Endodermal cell (in vitro differentiated cells): ENCODE data around the gene PINK1. TPM values are rescaled to one million over a fixed set of nuclear protein-coding genes. Genes with fewer than 3 reads are reported as not detected.

Source experiments
- DNase-seq: peaks from one replicate; pipeline ENCODE4 v3.0.0-alpha.2; 2017
- H3K27ac ChIP-seq: 2 replicates; pipeline ENCODE4 v1.5.1; 2013; ENCODE audit warnings: mild to moderate bottlenecking, low read depth, low read length, moderate library complexity
- H3K27me3 ChIP-seq: 2 replicates; pipeline ENCODE4 v1.6.1; 2013; ENCODE audit warnings: mild to moderate bottlenecking, low read length, moderate library complexity; ENCODE audit not compliant: insufficient read depth, control insufficient read depth, poor library complexity, severe bottlenecking
- H3K36me3 ChIP-seq: 2 replicates; pipeline ENCODE4 v1.7.0; 2013; ENCODE audit warnings: mild to moderate bottlenecking, low read length, moderate library complexity; ENCODE audit not compliant: control insufficient read depth, insufficient read depth
- H3K4me1 ChIP-seq: one replicate; pipeline ENCODE4 v1.7.0; 2013; ENCODE audit warnings: low read length; ENCODE audit not compliant: control insufficient read depth, insufficient read depth
- H3K4me3 ChIP-seq: 2 replicates; pipeline ENCODE4 v1.5.1; 2013; ENCODE audit warnings: mild to moderate bottlenecking, low read length, moderate library complexity
- H3K9ac ChIP-seq: 2 replicates; pipeline ENCODE4 v1.6.1; 2013; ENCODE audit warnings: mild to moderate bottlenecking, low read length, moderate library complexity; ENCODE audit not compliant: poor library complexity, severe bottlenecking; ENCODE audit errors: extremely low read depth
- H3K9me3 ChIP-seq: 2 replicates; pipeline ENCODE4 v1.6.1; 2013; ENCODE audit warnings: mild to moderate bottlenecking, low read length, moderate library complexity; ENCODE audit not compliant: control insufficient read depth
- H3K27ac Mint-ChIP-seq: 2 replicates; pipeline ENCODE4 v1.8.0; 2020; ENCODE audit warnings: mixed read lengths
- H3K27me3 Mint-ChIP-seq: 2 replicates; pipeline ENCODE4 v1.8.0; 2021; ENCODE audit warnings: mild to moderate bottlenecking, mixed read lengths; ENCODE audit not compliant: insufficient read depth
- H3K36me3 Mint-ChIP-seq: 2 replicates; pipeline ENCODE4 v1.8.0; 2020; ENCODE audit warnings: low read depth, mixed read lengths
- H3K4me1 Mint-ChIP-seq: 2 replicates; pipeline ENCODE4 v1.8.0; 2020; ENCODE audit warnings: mixed read lengths
- H3K4me3 Mint-ChIP-seq: 2 replicates; pipeline ENCODE4 v1.8.0; 2020; ENCODE audit warnings: mild to moderate bottlenecking, moderate library complexity, mixed read lengths
- H3K9me3 Mint-ChIP-seq: 2 replicates; pipeline ENCODE4 v1.8.0; 2020; ENCODE audit warnings: mild to moderate bottlenecking, mixed read lengths
- CTCF ChIP-seq: fragments of 200-600 bp; sonication (generic); conservative IDR thresholded peaks from 2 replicates; pipeline ENCODE4 v1.5.0; 2021; ENCODE audit warnings: antibody characterized with exemption, mild to moderate bottlenecking
- WGBS, 2 experiments: methylation state at CpG; one replicate each; pipeline versions ENCODE4 v1.1.5 to v1.1.7; 2013; ENCODE audit warnings: missing lambda C conversion rate in 2 of 2, mixed read lengths in 1 of 2; ENCODE audit not compliant: insufficient coverage in 1 of 2, insufficient read length in 1 of 2; 5-methylcytosine and 5-hydroxymethylcytosine counted together
- total RNA-seq, 2 donors: library from RNA; stranded (reverse); fragmentation: NEBNext Ultra II Directional in 1 of 2; extraction: Animal tissue kit (Norgen Biotek cat#: 25700) in 1 of 2; gene quantifications; 2 replicates in 1 of 2; 3 replicates in 1 of 2; pipeline ENCODE4 v1.2.1, GENCODE V29; 2021

PINK1 gene
- total RNA-seq, 2 donors from 2014 or later, result 26.3 to 27.7 TPM

- peaks cover 7% of the 10 kb centered on the region for H3K9me3 Mint-ChIP-seq
- H3K27me3 ChIP-seq, result no peaks in the 10 kb centered on the region
- no peaks in the 10 kb centered on the region for H3K9me3 ChIP-seq
- H3K27ac ChIP-seq, result no peak overlapping the region
- no peaks in the 10 kb centered on the region for H3K27me3 Mint-ChIP-seq
- no peaks in the 10 kb centered on the region for H3K36me3 ChIP-seq
- WGBS, 2 experiments, result 10 to 20% methylated on average over 2 to 4 of the region's 4 CpGs
- H3K4me3 Mint-ChIP-seq, result peak overlapping the region; percentile 67
- peak; percentile 85 for DNase-seq
- H3K4me1 Mint-ChIP-seq, result peaks cover 4% of the 10 kb centered on the region
- H3K27ac Mint-ChIP-seq, result peak overlapping the region; percentile 81
- H3K4me1 ChIP-seq, result no peaks in the 10 kb centered on the region
- no peak for TF ChIP-seq CTCF
- no peak overlapping the region for H3K9ac ChIP-seq
- peak overlapping the region; percentile 88 for H3K4me3 ChIP-seq
- peaks cover 14% of the 10 kb centered on the region for H3K36me3 Mint-ChIP-seq
Observed at GRCh38 chr1:20634594-20635084, 1.4 kb downstream of the PINK1 start.

- Histone ChIP-seq H3K9me3 (no peaks in the 10 kb centered on the region), H3K27ac (no peak overlapping the region), H3K9ac (no peak overlapping the region), H3K4me1 (no peaks in the 10 kb centered on the region), H3K27me3 (no peaks in the 10 kb centered on the region), H3K4me3 (no peak overlapping the region), H3K36me3 (peaks cover 3% of the 10 kb centered on the region)
- no peak for TF ChIP-seq CTCF
- Mint-ChIP-seq H3K27ac (no peak overlapping the region), H3K4me3 (no peak overlapping the region), H3K9me3 (no peaks in the 10 kb centered on the region), H3K36me3 (peaks cover 25% of the 10 kb centered on the region), H3K27me3 (no peaks in the 10 kb centered on the region), H3K4me1 (peaks cover 4% of the 10 kb centered on the region)
- 92 to 99% methylated on average over 8 of the region's 8 CpGs for WGBS, 2 experiments
- peak; percentile 28 for DNase-seq
Observed at GRCh38 chr1:20636785-20637347, 3.6 kb downstream of the PINK1 start.

GRCh38 chr1:20640183-20640597, 6.9 kb downstream of the PINK1 start:
- 6 to 23% methylated on average over 4 to 6 of the region's 6 CpGs for WGBS, 2 experiments
- Mint-ChIP-seq H3K4me3 (no peak overlapping the region), H3K4me1 (no peaks in the 10 kb centered on the region), H3K27ac (no peak overlapping the region), H3K27me3 (no peaks in the 10 kb centered on the region), H3K9me3 (no peaks in the 10 kb centered on the region), H3K36me3 (peaks cover 35% of the 10 kb centered on the region)
- H3K9ac ChIP-seq, result no peak overlapping the region
- H3K4me1 ChIP-seq, result no peaks in the 10 kb centered on the region
- H3K4me3 ChIP-seq, result no peak overlapping the region
- no peak overlapping the region for H3K27ac ChIP-seq
- H3K27me3 ChIP-seq, result no peaks in the 10 kb centered on the region
- peak; percentile 85 for DNase-seq
- peaks cover 11% of the 10 kb centered on the region for H3K36me3 ChIP-seq
- TF ChIP-seq CTCF, result peak; percentile 88
- no peaks in the 10 kb centered on the region for H3K9me3 ChIP-seq
